ENCODE measurements around the gene NXPE3.

NXPE3 gene

GRCh38 chr3:101819649-101820206, 40.7 kb downstream of the NXPE3 start:
- Histone ChIP-seq H2AFZ (ENCODE audit: low read length) (no peak overlapping the region), H3K36me3 (ENCODE audit: insufficient read depth, low read length) (peaks cover 22% of the 10 kb centered on the region; the same call in 1 of the 2 replicates), H3K27me3 (ENCODE audit: insufficient read depth, low read length, poor library complexity, severe bottlenecking) (no peaks in the 10 kb centered on the region), H3K4me1 (ENCODE audit: insufficient read depth, low read length, poor library complexity, severe bottlenecking) (peaks cover 5% of the 10 kb centered on the region), H3K79me2 (ENCODE audit: insufficient read depth, low read length) (no peaks in the 10 kb centered on the region), H3K4me3 (ENCODE audit: low read length, poor library complexity, severe bottlenecking) (no peak overlapping the region), H3K4me2 (ENCODE audit: low read depth, low read length, poor library complexity, severe bottlenecking) (no peak overlapping the region), H3F3A (ENCODE audit: low read depth) (no peaks in the 10 kb centered on the region), H3K9me2 (replicated peaks; ENCODE audit: low read depth, low read length) (no peaks in the 10 kb centered on the region), H3K9ac (ENCODE audit: low read depth, low read length, poor library complexity, severe bottlenecking) (no peak overlapping the region), H4K20me1 (ENCODE audit: insufficient read depth, low read length, poor library complexity, severe bottlenecking) (no peaks in the 10 kb centered on the region), H3K9me3 (ENCODE audit: insufficient read depth, low read depth, low read length) (no peaks in the 10 kb centered on the region)
- TF ChIP-seq EZH2phosphoT487 (IDR thresholded peaks at IDR 0.05; ENCODE audit: borderline replicate concordance): no peak

- no peak overlapping the region for H3K4me2 ChIP-seq (ENCODE audit: low read depth, low read length, poor library complexity, severe bottlenecking)
- H3K9me2 ChIP-seq (replicated peaks; ENCODE audit: low read depth, low read length): no peaks in the 10 kb centered on the region
- no peaks in the 10 kb centered on the region for H3F3A ChIP-seq (ENCODE audit: low read depth)
- TF ChIP-seq CTCF (conservative IDR thresholded peaks at IDR 0.05; ENCODE audit: low read length) (no peak), EZH2phosphoT487 (IDR thresholded peaks at IDR 0.05; ENCODE audit: borderline replicate concordance) (no peak)
- H3K9ac ChIP-seq (ENCODE audit: low read depth, low read length, poor library complexity, severe bottlenecking): no peak overlapping the region
- H2AFZ ChIP-seq (ENCODE audit: low read length): no peak overlapping the region
- H3K4me1 ChIP-seq (ENCODE audit: insufficient read depth, low read length, poor library complexity, severe bottlenecking): peaks cover 13% of the 10 kb centered on the region
- peaks cover 22% of the 10 kb centered on the region; the same call in 1 of the 2 replicates for H3K36me3 ChIP-seq (ENCODE audit: insufficient read depth, low read length)
- H3K79me2 ChIP-seq (ENCODE audit: insufficient read depth, low read length): no peaks in the 10 kb centered on the region
- H4K20me1 ChIP-seq (ENCODE audit: insufficient read depth, low read length, poor library complexity, severe bottlenecking): no peaks in the 10 kb centered on the region
- no peaks in the 10 kb centered on the region for H3K9me3 ChIP-seq (ENCODE audit: insufficient read depth, low read depth, low read length)
- no peaks in the 10 kb centered on the region for H3K27me3 ChIP-seq (ENCODE audit: insufficient read depth, low read length, poor library complexity, severe bottlenecking)
- H3K4me3 ChIP-seq (ENCODE audit: low read length, poor library complexity, severe bottlenecking): no peak overlapping the region
Observed at GRCh38 chr3:101821503-101821902, 42.5 kb downstream of the NXPE3 start.

- Histone ChIP-seq H3K9me2 (replicated peaks; ENCODE audit: low read depth, low read length) (no peaks in the 10 kb centered on the region), H3K4me3 (ENCODE audit: low read length, poor library complexity, severe bottlenecking) (no peak overlapping the region), H3K79me2 (ENCODE audit: insufficient read depth, low read length) (peaks cover 4% of the 10 kb centered on the region), H3K9me3 (ENCODE audit: insufficient read depth, low read depth, low read length) (no peaks in the 10 kb centered on the region), H3K27me3 (ENCODE audit: insufficient read depth, low read length, poor library complexity, severe bottlenecking) (no peaks in the 10 kb centered on the region), H3K4me1 (ENCODE audit: insufficient read depth, low read length, poor library complexity, severe bottlenecking) (peaks cover 20% of the 10 kb centered on the region), H3K36me3 (ENCODE audit: insufficient read depth, low read length) (peaks cover 13% of the 10 kb centered on the region; the same call in 1 of the 2 replicates), H4K20me1 (ENCODE audit: insufficient read depth, low read length, poor library complexity, severe bottlenecking) (no peaks in the 10 kb centered on the region), H3K9ac (ENCODE audit: low read depth, low read length, poor library complexity, severe bottlenecking) (no peak overlapping the region), H3F3A (ENCODE audit: low read depth) (no peaks in the 10 kb centered on the region), H3K4me2 (ENCODE audit: low read depth, low read length, poor library complexity, severe bottlenecking) (no peak overlapping the region), H2AFZ (ENCODE audit: low read length) (no peak overlapping the region)
- TF ChIP-seq CTCF (conservative IDR thresholded peaks at IDR 0.05; ENCODE audit: low read length): no peak
- no peak for TF ChIP-seq EZH2phosphoT487 (IDR thresholded peaks at IDR 0.05; ENCODE audit: borderline replicate concordance)
Observed at GRCh38 chr3:101823525-101823924, 44.5 kb downstream of the NXPE3 start.

GRCh38 chr3:101824702-101825101, 45.7 kb downstream of the NXPE3 start:
- Histone ChIP-seq H3F3A (ENCODE audit: low read depth) (no peaks in the 10 kb centered on the region), H3K9me2 (replicated peaks; ENCODE audit: low read depth, low read length) (no peaks in the 10 kb centered on the region), H3K9me3 (ENCODE audit: insufficient read depth, low read depth, low read length) (no peaks in the 10 kb centered on the region), H3K27me3 (ENCODE audit: insufficient read depth, low read length, poor library complexity, severe bottlenecking) (no peaks in the 10 kb centered on the region), H3K9ac (ENCODE audit: low read depth, low read length, poor library complexity, severe bottlenecking) (no peak overlapping the region), H4K20me1 (ENCODE audit: insufficient read depth, low read length, poor library complexity, severe bottlenecking) (no peaks in the 10 kb centered on the region), H3K4me3 (ENCODE audit: low read length, poor library complexity, severe bottlenecking) (no peak overlapping the region), H3K4me2 (ENCODE audit: low read depth, low read length, poor library complexity, severe bottlenecking) (no peak overlapping the region), H3K4me1 (ENCODE audit: insufficient read depth, low read length, poor library complexity, severe bottlenecking) (peaks cover 32% of the 10 kb centered on the region), H3K36me3 (ENCODE audit: insufficient read depth, low read length) (peaks cover 8% of the 10 kb centered on the region; the same call in 1 of the 2 replicates), H3K79me2 (ENCODE audit: insufficient read depth, low read length) (peaks cover 16% of the 10 kb centered on the region), H2AFZ (ENCODE audit: low read length) (no peak overlapping the region)
- no peak for TF ChIP-seq CTCF (conservative IDR thresholded peaks at IDR 0.05; ENCODE audit: low read length)
- TF ChIP-seq EZH2phosphoT487 (IDR thresholded peaks at IDR 0.05; ENCODE audit: borderline replicate concordance): no peak

All from Loucy (cell line).